Erythroblast (primary cell): ENCODE results near the gene GALK2.

Experiments
- GATA1 ChIP-seq: IDR thresholded peaks from 2 replicates; pipeline ENCODE4 v1.6.1; 2011; ENCODE audit warnings: low read depth, mild to moderate bottlenecking, control low read depth, low read length, moderate library complexity
- POLR2A ChIP-seq: IDR thresholded peaks from 2 replicates; pipeline ENCODE4 v1.6.1; 2011; ENCODE audit warnings: mild to moderate bottlenecking, low read length

DNA sequence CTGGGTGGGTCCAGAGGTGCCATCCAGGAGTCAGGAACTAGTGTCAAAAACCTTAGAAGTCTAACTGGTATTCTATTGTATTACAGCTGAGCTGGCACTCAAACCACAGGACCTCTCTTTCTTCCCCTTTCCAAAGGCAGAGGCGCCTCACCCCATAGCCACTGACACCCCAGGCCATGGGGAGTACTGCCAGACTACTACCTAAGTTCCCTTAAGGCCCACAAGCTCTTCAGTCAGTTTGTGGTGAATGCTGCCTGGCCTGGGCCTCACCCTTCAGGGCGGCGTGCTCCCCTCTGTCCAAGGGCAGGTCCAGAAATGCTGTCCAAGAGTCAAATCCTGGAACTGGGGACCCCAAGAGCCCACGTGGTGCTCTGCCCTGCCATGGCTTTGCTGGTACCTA is 209.9 kb downstream of the GALK2 start:
- TF ChIP-seq POLR2A (no peak), GATA1 (no peak)
